Measurements from ENCODE around the gene PPP1R12C. TPM values are rescaled to one million over a fixed set of nuclear protein-coding genes. Genes with fewer than 3 reads are reported as not detected.

The PPP1R12C gene
- total RNA-seq, 2 donors from 2014 or later: 98.2 to 107 TPM

- 7 to 11% methylated on average over 16 to 25 of the region's 25 CpGs for WGBS, 2 experiments (ENCODE audit: insufficient coverage in 1 of 2, insufficient read length in 1 of 2)
- Histone ChIP-seq H3K4me3 (ENCODE audit: low read length) (peak overlapping the region; percentile 86), H3K27ac (ENCODE audit: low read depth, low read length) (peak overlapping the region; percentile 42), H3K9ac (ENCODE audit: extremely low read depth, low read length, poor library complexity, severe bottlenecking) (peak overlapping the region; percentile 51), H3K9me3 (ENCODE audit: control insufficient read depth, low read length) (no peaks in the 10 kb centered on the region), H3K4me1 (ENCODE audit: control insufficient read depth, insufficient read depth, low read length) (no peaks in the 10 kb centered on the region), H3K27me3 (ENCODE audit: control insufficient read depth, insufficient read depth, low read length, poor library complexity, severe bottlenecking) (no peaks in the 10 kb centered on the region), H3K36me3 (ENCODE audit: control insufficient read depth, insufficient read depth, low read length) (peaks cover 4% of the 10 kb centered on the region)
- H3K27ac Mint-ChIP-seq: peak overlapping the region; percentile 93
- H3K27me3 Mint-ChIP-seq (ENCODE audit: insufficient read depth): peaks cover 13% of the 10 kb centered on the region
- peaks cover 18% of the 10 kb centered on the region for H3K4me1 Mint-ChIP-seq
- peak overlapping the region; percentile 87 for H3K4me3 Mint-ChIP-seq
- DNase-seq: peak; percentile 74
- no peaks in the 10 kb centered on the region for H3K36me3 Mint-ChIP-seq (ENCODE audit: low read depth)
- no peaks in the 10 kb centered on the region for H3K9me3 Mint-ChIP-seq
- no peak for TF ChIP-seq CTCF (conservative IDR thresholded peaks at IDR 0.05)
These were observed 1.1 kb downstream of the PPP1R12C start for GRCh38 chr19:55116232-55116858.

GRCh38 chr19:55115446-55116065, 1.9 kb downstream of the PPP1R12C start:
- H3K36me3 ChIP-seq (ENCODE audit: control insufficient read depth, insufficient read depth, low read length): peaks cover 4% of the 10 kb centered on the region
- TF ChIP-seq CTCF (conservative IDR thresholded peaks at IDR 0.05): no peak
- no peak for DNase-seq
- no peak overlapping the region for H3K27ac ChIP-seq (ENCODE audit: low read depth, low read length)
- no peaks in the 10 kb centered on the region for H3K27me3 ChIP-seq (ENCODE audit: control insufficient read depth, insufficient read depth, low read length, poor library complexity, severe bottlenecking)
- Mint-ChIP-seq H3K4me3 (peak overlapping the region; percentile 87), H3K27ac (peak overlapping the region; percentile 93), H3K27me3 (ENCODE audit: insufficient read depth) (peaks cover 6% of the 10 kb centered on the region), H3K36me3 (ENCODE audit: low read depth) (no peaks in the 10 kb centered on the region), H3K9me3 (no peaks in the 10 kb centered on the region), H3K4me1 (peaks cover 18% of the 10 kb centered on the region)
- 83 to 84% methylated on average over 3 to 12 of the region's 13 CpGs for WGBS, 2 experiments (ENCODE audit: insufficient coverage in 1 of 2, insufficient read length in 1 of 2)
- no peaks in the 10 kb centered on the region for H3K9me3 ChIP-seq (ENCODE audit: control insufficient read depth, low read length)
- H3K9ac ChIP-seq (ENCODE audit: extremely low read depth, low read length, poor library complexity, severe bottlenecking): no peak overlapping the region
- no peaks in the 10 kb centered on the region for H3K4me1 ChIP-seq (ENCODE audit: control insufficient read depth, insufficient read depth, low read length)
- H3K4me3 ChIP-seq (ENCODE audit: low read length): peak overlapping the region; percentile 86

- Histone ChIP-seq H3K4me3 (ENCODE audit: low read length) (no peak overlapping the region), H3K4me1 (ENCODE audit: control insufficient read depth, insufficient read depth, low read length) (no peaks in the 10 kb centered on the region), H3K9me3 (ENCODE audit: control insufficient read depth, low read length) (no peaks in the 10 kb centered on the region), H3K36me3 (ENCODE audit: control insufficient read depth, insufficient read depth, low read length) (peaks cover 4% of the 10 kb centered on the region), H3K27ac (ENCODE audit: low read depth, low read length) (no peak overlapping the region), H3K27me3 (ENCODE audit: control insufficient read depth, insufficient read depth, low read length, poor library complexity, severe bottlenecking) (no peaks in the 10 kb centered on the region), H3K9ac (ENCODE audit: extremely low read depth, low read length, poor library complexity, severe bottlenecking) (no peak overlapping the region)
- no peak overlapping the region for H3K27ac Mint-ChIP-seq
- H3K27me3 Mint-ChIP-seq (ENCODE audit: insufficient read depth): peaks cover under 1% of the 10 kb centered on the region
- 92% methylated on average over 9 of the region's 9 CpGs; no CpG with 5 or more reads in 1 of the 2 experiments for WGBS, 2 experiments (ENCODE audit: insufficient coverage in 1 of 2, insufficient read length in 1 of 2)
- DNase-seq: no peak
- H3K4me3 Mint-ChIP-seq: peak overlapping the region; percentile 87
- H3K9me3 Mint-ChIP-seq: no peaks in the 10 kb centered on the region
- peaks cover 18% of the 10 kb centered on the region for H3K4me1 Mint-ChIP-seq
- peaks cover 4% of the 10 kb centered on the region for H3K36me3 Mint-ChIP-seq (ENCODE audit: low read depth)
- TF ChIP-seq CTCF (conservative IDR thresholded peaks at IDR 0.05): no peak
These were observed 2.8 kb downstream of the PPP1R12C start for GRCh38 chr19:55114566-55115145.

Data from endodermal cell (in vitro differentiated cells).